Heart left ventricle (tissue), 13 donors: ENCODE data around the gene AUH.

ENCODE experiments used
- CTCF ChIP-seq, 12 donors: fragments of 200-600 bp; sonication (generic) in 4 of 12; IDR thresholded peaks; one replicate each; pipeline versions ENCODE4 v1.5.0 to v1.8.0; 2018 to 2022; ENCODE audit warnings: antibody characterized with exemption in 12 of 12, mild to moderate bottlenecking in 5 of 12
- POLR2A ChIP-seq, 2 donors: fragments of 450-650 bp; IDR thresholded peaks; one replicate each; pipeline ENCODE4 v1.6.1; 2017; ENCODE audit warnings: antibody characterized with exemption in 2 of 2, mild to moderate bottlenecking in 2 of 2, moderate library complexity in 2 of 2
- donor health status: ischemic (EF 13 %, LVEDD 7.1; RV severe dilation, severe dysfunction).
- donor health status: DM: no; HTN: yes; CAD: no.
- donor health status: DM: no; HTN: no; CAD: no.
- donor health status: ischemic (EF 25% LVEDD 6.9; RV normal size, moderate dysfunction).
- donor health status: ischemic (EF 25% LVEDD 5.7; RV mildly dilated, moderate dysfunction).
- donor health status: ischemic (EF 35%, LVEDD 5.7; RV mildly dilated, moderate dysfunction).
- donor health status: nonischemic (EF 11% LVEDD 7.7; RV severe dilation, severe dysfunction).
- donor health status: DM: yes; HTN: yes; CAD: no.
- donor health status: PGD.
- donor health status: ischemic (EF 29% LVEDD 5.4; RV normal size, mild dysfunction).
- donor health status: nonischemic (EF 23%, LVEDD 6.1; RV moderate dilation, normal function).

- TF ChIP-seq CTCF (IDR thresholded peaks at IDR 0.05), result no peak
- no peak for TF ChIP-seq POLR2A (IDR thresholded peaks at IDR 0.05)
Measured at GRCh38 chr9:91177081-91177480, 184.6 kb downstream of the AUH start.
